ENCODE data around the gene NCMAP.
"Not testable (repeated sequence)": the region's sequence is repeated elsewhere in the genome, so short reads cannot be mapped to it uniquely, and the experiment has no call there.

NCMAP gene

DNA sequence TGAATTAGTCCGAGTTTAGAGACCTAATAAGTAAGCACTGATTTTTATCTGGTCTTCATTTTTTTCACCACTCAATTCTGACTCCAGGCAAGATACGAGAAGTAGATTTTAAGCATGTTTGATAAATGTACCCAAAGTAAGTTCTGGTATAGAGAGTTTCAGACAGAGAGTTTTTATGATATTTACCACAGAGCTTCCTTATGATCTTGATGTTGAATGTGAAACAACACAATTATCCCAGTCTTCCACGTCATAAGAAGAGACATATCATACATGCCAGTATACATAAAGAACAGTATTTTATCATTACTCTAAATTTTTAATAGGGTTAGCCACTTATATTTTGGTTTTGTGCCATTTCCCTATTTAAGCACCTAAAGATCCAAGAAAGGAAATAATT is 7.8 kb upstream of the NCMAP start:
- Histone ChIP-seq H3K79me1 (replicated peaks; ENCODE audit: low read length, poor library complexity, severe bottlenecking) (no peaks in the 10 kb centered on the region), H4K91ac (ENCODE audit: low read length) (no peak overlapping the region), H3K9ac (ENCODE audit: low read length) (no peak overlapping the region), H3K14ac (ENCODE audit: low read length in 2 of 2) (no peak overlapping the region), H2AFZ (ENCODE audit: low read depth, low read length) (no peak overlapping the region), H2BK120ac (ENCODE audit: low read depth, low read length) (no peak overlapping the region), H2BK15ac (ENCODE audit: low read depth, poor library complexity, severe bottlenecking) (no peak overlapping the region), H2BK12ac (ENCODE audit: low read length in 2 of 2) (no peak overlapping the region), H3K9me3 (ENCODE audit: control insufficient read depth, low read length) (no peaks in the 10 kb centered on the region), H3K4me3 (ENCODE audit: insufficient read depth in 1 of 2, low read depth in 1 of 2, low read length in 2 of 2) (no peak overlapping the region), H3K18ac (ENCODE audit: low read depth in 1 of 2, low read length in 2 of 2) (no peak overlapping the region), H3K4me2 (ENCODE audit: low read length, poor library complexity, severe bottlenecking) (no peak overlapping the region), H3K36me3 (ENCODE audit: control insufficient read depth in 1 of 2, insufficient read depth in 2 of 2, low read depth in 1 of 2, low read length in 2 of 2) (no peaks in the 10 kb centered on the region), H3K4ac (ENCODE audit: low read depth in 1 of 2, low read length in 2 of 2) (no peak overlapping the region), H3K27ac (ENCODE audit: low read length, poor library complexity, severe bottlenecking) (no peak overlapping the region), H3K27me3 (ENCODE audit: control insufficient read depth in 1 of 2, insufficient read depth in 1 of 2, low read length in 2 of 2) (peaks cover 0 to 61% of the 10 kb centered on the region in 2 experiments), H2BK5ac (ENCODE audit: low read depth, low read length, poor library complexity, severe bottlenecking) (no peak overlapping the region), H4K8ac (ENCODE audit: low read length) (no peak overlapping the region), H3K23ac (ENCODE audit: low read length in 2 of 2) (no peak overlapping the region), H2AK5ac (ENCODE audit: low read length, severe bottlenecking) (no peak overlapping the region), H3K4me1 (ENCODE audit: control insufficient read depth, insufficient read depth, low read depth, low read length) (peaks cover 7% of the 10 kb centered on the region)
- DNase-seq = no peak
- WGBS = no CpG with 5 or more reads among the region's 3 CpGs

DNA sequence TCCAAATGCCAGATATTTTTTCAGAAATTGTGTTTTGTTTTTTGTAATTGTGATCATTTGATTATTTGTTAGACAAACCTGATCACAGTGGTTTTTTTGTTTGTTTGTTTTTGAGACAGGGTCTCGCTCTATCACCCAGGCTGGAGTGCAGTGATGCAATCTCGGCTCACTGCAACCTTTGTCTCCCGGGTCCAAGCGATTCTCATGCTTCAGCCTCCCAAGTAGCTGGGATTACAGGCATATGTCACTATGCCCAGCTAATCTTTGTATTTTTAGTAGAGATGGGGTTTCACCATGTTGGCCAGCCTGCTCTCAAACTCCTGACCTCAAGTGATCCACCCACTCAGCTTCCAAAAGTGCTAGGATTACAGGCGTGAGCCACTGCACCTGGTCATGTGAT is 6.7 kb upstream of the NCMAP start:
- not testable (repeated sequence) for H3K18ac ChIP-seq (ENCODE audit: low read depth in 1 of 2, low read length in 2 of 2); H2BK5ac ChIP-seq (ENCODE audit: low read depth, low read length, poor library complexity, severe bottlenecking); H3K36me3 ChIP-seq (ENCODE audit: control insufficient read depth in 1 of 2, insufficient read depth in 2 of 2, low read depth in 1 of 2, low read length in 2 of 2); H2BK120ac ChIP-seq (ENCODE audit: low read depth, low read length); H4K91ac ChIP-seq (ENCODE audit: low read length); H4K8ac ChIP-seq (ENCODE audit: low read length); H3K4me3 ChIP-seq (ENCODE audit: insufficient read depth in 1 of 2, low read depth in 1 of 2, low read length in 2 of 2); H3K9ac ChIP-seq (ENCODE audit: low read length); H2AK5ac ChIP-seq (ENCODE audit: low read length, severe bottlenecking); H2AFZ ChIP-seq (ENCODE audit: low read depth, low read length); H3K4me2 ChIP-seq (ENCODE audit: low read length, poor library complexity, severe bottlenecking); H3K27ac ChIP-seq (ENCODE audit: low read length, poor library complexity, severe bottlenecking); H2BK15ac ChIP-seq (ENCODE audit: low read depth, poor library complexity, severe bottlenecking); H3K14ac ChIP-seq (ENCODE audit: low read length in 2 of 2); H3K4ac ChIP-seq (ENCODE audit: low read depth in 1 of 2, low read length in 2 of 2); H2BK12ac ChIP-seq (ENCODE audit: low read length in 2 of 2); H3K79me1 ChIP-seq (replicated peaks; ENCODE audit: low read length, poor library complexity, severe bottlenecking); H3K9me3 ChIP-seq (ENCODE audit: control insufficient read depth, low read length); DNase-seq; H3K23ac ChIP-seq (ENCODE audit: low read length in 2 of 2); H3K4me1 ChIP-seq (ENCODE audit: control insufficient read depth, insufficient read depth, low read depth, low read length)
- WGBS = 73% methylated on average over 5 of the region's 5 CpGs
- H3K27me3 ChIP-seq (ENCODE audit: control insufficient read depth in 1 of 2, insufficient read depth in 1 of 2, low read length in 2 of 2) = peaks cover 0 to 70% of the 10 kb centered on the region in 2 experiments

DNA sequence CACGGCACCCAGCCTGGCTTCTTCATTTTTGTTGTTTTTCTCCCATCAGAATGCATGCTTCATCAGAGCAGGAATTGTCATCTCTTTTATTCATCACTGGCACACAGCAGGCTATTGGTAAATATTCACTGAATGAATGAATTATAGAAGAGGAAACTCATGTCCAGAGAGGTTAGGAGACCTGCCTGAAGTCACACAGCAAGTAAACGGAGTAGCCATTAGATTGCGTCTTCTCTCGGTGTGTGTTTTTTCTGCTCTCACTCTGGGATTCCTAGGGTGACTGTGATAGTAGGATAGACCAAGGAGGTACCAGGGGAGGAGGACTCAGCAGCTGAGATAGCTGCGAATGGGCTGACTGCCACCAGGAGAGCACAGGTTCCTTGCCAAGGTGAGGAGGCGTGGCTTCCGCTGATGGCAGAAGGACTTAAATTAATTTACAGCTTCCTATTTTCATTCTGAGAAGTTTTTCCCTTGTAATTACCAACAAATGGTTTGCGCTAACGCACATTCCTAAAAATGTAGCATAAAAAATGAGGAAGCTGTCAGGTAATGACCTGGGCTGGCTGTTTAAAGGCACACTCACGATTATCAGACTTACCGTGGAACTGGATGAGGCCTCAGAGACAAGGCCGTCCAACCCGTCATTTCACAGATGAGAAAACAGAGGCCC is 4.5 kb upstream of the NCMAP start:
- Histone ChIP-seq H3K18ac (ENCODE audit: low read depth in 1 of 2, low read length in 2 of 2) (peak overlapping the region in 1 of 2 experiments; percentile 46), H2BK120ac (ENCODE audit: low read depth, low read length) (no peak overlapping the region), H3K4ac (ENCODE audit: low read depth in 1 of 2, low read length in 2 of 2) (no peak overlapping the region), H4K91ac (ENCODE audit: low read length) (peak overlapping the region; percentile 14), H2AK5ac (ENCODE audit: low read length, severe bottlenecking) (no peak overlapping the region), H2BK12ac (ENCODE audit: low read length in 2 of 2) (peak overlapping the region in 1 of 2 experiments; percentile 15), H2AFZ (ENCODE audit: low read depth, low read length) (no peak overlapping the region), H3K4me1 (ENCODE audit: control insufficient read depth, insufficient read depth, low read depth, low read length) (peaks cover 13% of the 10 kb centered on the region), H3K4me2 (ENCODE audit: low read length, poor library complexity, severe bottlenecking) (no peak overlapping the region), H3K23ac (ENCODE audit: low read length in 2 of 2) (no peak overlapping the region), H3K79me1 (replicated peaks; ENCODE audit: low read length, poor library complexity, severe bottlenecking) (no peaks in the 10 kb centered on the region), H3K27me3 (ENCODE audit: control insufficient read depth in 1 of 2, insufficient read depth in 1 of 2, low read length in 2 of 2) (peaks cover 14 to 80% of the 10 kb centered on the region in 2 experiments), H3K9me3 (ENCODE audit: control insufficient read depth, low read length) (no peaks in the 10 kb centered on the region), H4K8ac (ENCODE audit: low read length) (no peak overlapping the region), H3K9ac (ENCODE audit: low read length) (no peak overlapping the region), H3K4me3 (ENCODE audit: insufficient read depth in 1 of 2, low read depth in 1 of 2, low read length in 2 of 2) (no peak overlapping the region), H3K14ac (ENCODE audit: low read length in 2 of 2) (no peak overlapping the region), H2BK15ac (ENCODE audit: low read depth, poor library complexity, severe bottlenecking) (no peak overlapping the region), H3K27ac (ENCODE audit: low read length, poor library complexity, severe bottlenecking) (no peak overlapping the region), H3K36me3 (ENCODE audit: control insufficient read depth in 1 of 2, insufficient read depth in 2 of 2, low read depth in 1 of 2, low read length in 2 of 2) (no peaks in the 10 kb centered on the region), H2BK5ac (ENCODE audit: low read depth, low read length, poor library complexity, severe bottlenecking) (no peak overlapping the region)
- 89% methylated on average over 12 of the region's 13 CpGs for WGBS
- DNase-seq = no peak

DNA sequence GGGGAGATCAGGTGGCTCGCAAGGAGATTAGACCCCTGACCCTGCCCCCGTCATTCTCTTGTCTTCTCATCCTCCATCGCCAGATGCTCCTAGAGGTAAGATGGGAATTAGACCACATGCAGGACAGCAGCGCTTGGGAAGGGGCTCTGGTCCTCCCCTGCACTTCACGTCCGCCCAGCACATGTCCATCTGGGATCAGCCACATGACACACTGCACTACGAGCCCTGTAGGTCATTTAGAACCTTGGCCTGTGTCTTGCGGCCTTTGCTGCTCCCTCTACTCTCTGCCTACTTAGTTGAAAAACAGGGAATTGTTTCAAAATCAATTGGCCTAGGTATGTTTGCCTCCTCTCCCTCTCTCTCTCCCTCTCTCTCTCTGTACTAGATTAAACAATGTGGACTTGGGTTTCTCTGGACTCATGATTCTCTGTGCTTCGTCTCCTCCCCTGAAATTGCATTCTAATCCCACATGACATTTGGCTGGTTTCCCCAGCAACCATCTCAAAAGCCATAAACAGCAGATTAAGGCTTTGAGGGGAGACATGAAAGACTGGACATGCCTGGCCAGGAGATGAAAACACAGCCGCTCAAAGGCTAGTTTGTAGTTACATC is 3.8 kb upstream of the NCMAP start:
- Histone ChIP-seq H3K23ac (ENCODE audit: low read length in 2 of 2) (no peak overlapping the region), H4K91ac (ENCODE audit: low read length) (peak overlapping the region; percentile 14), H3K27me3 (ENCODE audit: control insufficient read depth in 1 of 2, insufficient read depth in 1 of 2, low read length in 2 of 2) (peaks cover 18 to 85% of the 10 kb centered on the region in 2 experiments), H2BK5ac (ENCODE audit: low read depth, low read length, poor library complexity, severe bottlenecking) (no peak overlapping the region), H3K9ac (ENCODE audit: low read length) (no peak overlapping the region), H3K36me3 (ENCODE audit: control insufficient read depth in 1 of 2, insufficient read depth in 2 of 2, low read depth in 1 of 2, low read length in 2 of 2) (no peaks in the 10 kb centered on the region), H3K79me1 (replicated peaks; ENCODE audit: low read length, poor library complexity, severe bottlenecking) (no peaks in the 10 kb centered on the region), H2BK12ac (ENCODE audit: low read length in 2 of 2) (peak overlapping the region in 1 of 2 experiments; percentile 15), H3K4me1 (ENCODE audit: control insufficient read depth, insufficient read depth, low read depth, low read length) (peaks cover 16% of the 10 kb centered on the region), H2AFZ (ENCODE audit: low read depth, low read length) (peak overlapping the region; percentile 36), H2BK120ac (ENCODE audit: low read depth, low read length) (no peak overlapping the region), H3K27ac (ENCODE audit: low read length, poor library complexity, severe bottlenecking) (no peak overlapping the region), H3K4me2 (ENCODE audit: low read length, poor library complexity, severe bottlenecking) (no peak overlapping the region), H3K4me3 (ENCODE audit: insufficient read depth in 1 of 2, low read depth in 1 of 2, low read length in 2 of 2) (no peak overlapping the region), H3K4ac (ENCODE audit: low read depth in 1 of 2, low read length in 2 of 2) (no peak overlapping the region), H4K8ac (ENCODE audit: low read length) (no peak overlapping the region), H3K14ac (ENCODE audit: low read length in 2 of 2) (peak overlapping the region in 1 of 2 experiments; percentile 53), H3K18ac (ENCODE audit: low read depth in 1 of 2, low read length in 2 of 2) (peak overlapping the region in 1 of 2 experiments; percentile 46), H2AK5ac (ENCODE audit: low read length, severe bottlenecking) (no peak overlapping the region), H3K9me3 (ENCODE audit: control insufficient read depth, low read length) (no peaks in the 10 kb centered on the region), H2BK15ac (ENCODE audit: low read depth, poor library complexity, severe bottlenecking) (no peak overlapping the region)
- WGBS = 72% methylated on average over 8 of the region's 10 CpGs
- peak; percentile 88 for DNase-seq

Measured in mesenchymal stem cell (in vitro differentiated cells and primary cell).